HUDEP-2 (cell line): ENCODE data around the gene DENND5B.
"Not testable (repeated sequence)": the region's sequence is repeated elsewhere in the genome, so short reads cannot be mapped to it uniquely, and the experiment has no call there.

Experiments
- DNase-seq, 76 experiments: peaks; one replicate each; lab custom pipeline; 2025; ENCODE audit not compliant: unreplicated experiment in 76 of 76; lab: John Stamatoyannopoulos, UW

Gene DENND5B

DNA sequence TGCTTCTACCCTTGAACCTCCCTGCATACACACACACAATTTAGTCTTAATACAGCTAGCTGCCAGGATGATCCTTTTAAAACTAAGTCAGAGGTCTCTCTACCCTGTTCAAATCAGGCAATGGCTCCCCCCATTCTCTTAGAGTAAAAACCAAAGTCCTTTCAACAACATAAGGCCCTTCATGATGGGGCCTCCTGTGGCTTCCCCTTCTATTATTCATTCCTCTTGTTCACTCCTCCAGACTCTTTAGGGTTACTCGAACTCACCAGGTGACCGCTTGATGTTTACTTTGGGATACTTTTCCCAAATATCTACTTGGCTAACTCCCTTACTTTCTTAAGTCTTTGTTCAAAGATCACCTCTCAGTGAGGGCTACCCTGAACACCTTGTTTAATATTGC is 30.4 kb downstream of the DENND5B start:
- DNase-seq, result no peak

DNA sequence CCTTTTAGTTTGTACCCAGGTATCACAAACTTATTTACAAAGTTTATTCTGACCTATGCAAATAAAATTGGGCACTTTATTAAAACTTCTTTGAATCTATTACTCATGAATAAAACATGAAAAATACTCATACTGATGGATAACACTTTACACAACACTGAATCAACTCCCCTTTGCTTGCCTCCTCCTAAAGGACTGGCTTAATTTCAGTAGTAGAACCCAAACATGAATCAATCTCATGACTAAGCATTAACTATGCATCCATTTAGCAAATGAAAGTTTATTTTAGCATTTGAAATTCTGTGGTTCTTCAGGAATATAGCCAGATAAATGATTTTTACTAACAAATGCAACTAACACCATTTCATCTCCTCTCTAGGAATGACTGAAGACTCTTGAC is 32.4 kb downstream of the DENND5B start:
- DNase-seq, result no peak

DNA sequence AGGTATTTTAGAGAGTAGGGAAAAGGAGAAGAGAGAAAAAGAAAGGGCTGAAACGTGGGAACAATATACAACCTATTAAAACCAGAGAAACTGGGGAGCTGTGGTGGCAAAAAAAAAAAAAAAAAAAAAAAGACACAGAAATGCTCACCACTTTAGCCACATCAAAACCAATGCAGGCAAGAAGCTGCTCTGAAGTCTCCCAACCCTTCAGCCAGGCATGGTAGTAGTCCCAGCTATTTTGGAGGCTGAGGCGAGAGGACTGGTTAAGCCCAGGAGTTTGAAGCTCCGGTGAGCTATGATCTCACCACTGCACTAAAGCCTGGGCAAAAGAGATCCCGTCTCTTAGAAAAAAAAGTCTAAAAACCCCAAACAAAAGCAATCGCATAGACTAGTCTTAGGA is 33.2 kb downstream of the DENND5B start:
- DNase-seq, result no peak

DNA sequence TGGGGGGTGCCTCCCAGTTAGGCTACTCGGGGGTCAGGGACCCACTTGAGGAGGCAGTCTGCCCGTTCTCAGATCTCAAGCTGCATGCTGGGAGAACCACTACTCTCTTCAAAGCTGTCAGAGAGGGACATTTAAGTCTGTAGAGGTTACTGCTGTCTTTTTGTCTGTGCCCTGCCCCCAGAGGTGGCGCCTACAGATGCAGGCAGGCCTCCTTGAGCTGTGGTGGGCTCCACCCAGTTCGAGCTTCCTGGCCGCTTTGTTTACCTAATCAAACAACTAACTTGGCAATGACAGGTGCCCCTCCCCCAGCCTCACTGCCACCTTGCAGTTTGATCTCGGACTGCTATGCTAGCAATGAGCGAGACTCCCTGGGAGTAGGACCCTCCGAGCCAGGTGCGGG is 35.5 kb downstream of the DENND5B start:
- DNase-seq, result not testable (repeated sequence)

DNA sequence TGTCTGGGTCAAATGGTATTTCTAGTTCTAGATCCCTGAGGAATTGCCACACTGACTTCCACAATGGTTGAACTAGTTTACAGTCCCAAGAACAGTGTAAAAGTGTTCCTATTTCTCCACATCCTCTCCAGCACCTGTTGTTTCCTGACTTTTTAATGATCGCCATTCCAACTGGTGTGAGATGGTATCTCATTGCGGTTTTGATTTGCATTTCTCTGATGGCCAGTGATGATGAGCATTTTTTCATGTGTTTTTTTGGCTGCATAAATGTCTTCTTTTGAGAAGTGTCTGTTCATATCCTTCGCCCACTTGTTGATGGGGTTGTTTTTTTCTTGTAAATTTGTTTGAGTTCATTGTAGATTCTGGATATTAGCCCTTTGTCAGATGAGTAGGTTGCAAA is 40.3 kb downstream of the DENND5B start:
- DNase-seq, result not testable (repeated sequence)

DNA sequence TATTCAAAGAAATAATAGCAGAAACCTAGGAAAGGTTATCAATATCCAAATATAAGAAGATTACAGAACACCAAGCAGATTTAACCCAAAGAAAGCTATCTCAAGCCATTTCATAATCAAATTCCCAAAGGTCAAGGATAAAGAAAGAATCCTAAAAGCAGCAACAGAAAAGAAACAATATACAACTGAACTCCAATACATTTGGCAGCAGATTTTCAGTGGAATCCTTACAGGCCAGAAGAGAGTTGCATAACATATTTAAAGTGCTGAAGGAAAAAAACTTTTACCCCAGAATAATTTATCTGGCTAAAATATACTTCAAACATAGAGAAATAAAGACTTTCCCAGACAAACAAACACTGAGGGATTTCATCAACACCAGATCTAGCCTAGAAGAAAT is 54.3 kb downstream of the DENND5B start:
- DNase-seq, result no peak

DNA sequence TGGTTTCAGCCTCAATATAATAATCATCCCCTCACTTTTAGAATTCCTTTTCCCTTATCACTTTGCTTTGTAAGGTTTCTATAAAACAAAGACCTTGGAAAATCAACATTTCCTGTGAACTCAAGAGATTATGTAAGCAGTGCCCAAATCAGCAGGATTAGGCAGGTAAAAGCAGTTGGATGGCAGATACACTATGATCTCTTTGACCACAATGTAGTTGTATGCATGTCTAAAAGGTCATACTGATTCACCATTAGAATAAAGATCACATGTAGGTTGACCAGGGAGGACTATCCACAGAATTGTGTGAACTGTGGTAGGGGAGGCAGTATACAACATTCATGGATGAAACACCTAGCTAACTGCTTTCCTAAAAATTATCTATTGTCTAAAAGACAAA is 57.5 kb downstream of the DENND5B start:
- DNase-seq, result no peak

DNA sequence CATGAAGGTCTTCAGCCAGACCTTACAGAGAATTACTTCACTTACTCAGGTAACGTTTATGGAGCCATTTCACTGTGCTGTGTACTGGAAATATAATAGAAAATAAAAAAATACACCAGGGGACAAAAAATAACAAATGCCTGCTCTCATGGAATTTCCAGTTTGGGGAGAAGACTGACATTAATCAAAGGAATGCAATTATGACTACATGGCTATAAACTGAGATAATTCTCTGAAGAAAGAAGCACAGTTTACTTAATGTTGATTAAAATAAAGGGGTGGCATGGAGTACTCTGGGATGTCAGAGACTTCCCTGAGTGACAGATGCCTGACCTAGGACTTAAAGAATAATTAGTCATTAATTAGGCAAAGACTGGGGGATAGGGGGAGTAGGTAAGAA is 59.0 kb downstream of the DENND5B start:
- DNase-seq, result no peak

DNA sequence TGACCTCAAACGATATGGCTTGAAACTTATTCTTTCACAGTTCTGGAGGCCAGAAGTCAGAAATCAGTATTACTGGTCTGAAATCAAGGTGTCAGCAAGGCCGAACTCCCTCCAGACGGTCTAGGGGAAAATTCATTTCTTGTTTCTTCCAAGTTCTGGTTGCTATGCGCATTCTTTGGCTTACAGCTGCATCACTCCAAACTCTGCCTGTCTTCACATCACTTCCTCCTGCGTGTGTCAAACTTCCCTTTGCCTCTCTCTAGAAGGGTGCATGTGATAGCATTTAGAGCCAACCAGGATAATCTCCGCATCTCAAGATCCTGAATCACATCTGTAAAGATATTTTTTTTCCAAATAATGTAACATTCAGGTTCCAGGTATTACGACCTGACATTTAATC is 62.8 kb downstream of the DENND5B start:
- no peak for DNase-seq

DNA sequence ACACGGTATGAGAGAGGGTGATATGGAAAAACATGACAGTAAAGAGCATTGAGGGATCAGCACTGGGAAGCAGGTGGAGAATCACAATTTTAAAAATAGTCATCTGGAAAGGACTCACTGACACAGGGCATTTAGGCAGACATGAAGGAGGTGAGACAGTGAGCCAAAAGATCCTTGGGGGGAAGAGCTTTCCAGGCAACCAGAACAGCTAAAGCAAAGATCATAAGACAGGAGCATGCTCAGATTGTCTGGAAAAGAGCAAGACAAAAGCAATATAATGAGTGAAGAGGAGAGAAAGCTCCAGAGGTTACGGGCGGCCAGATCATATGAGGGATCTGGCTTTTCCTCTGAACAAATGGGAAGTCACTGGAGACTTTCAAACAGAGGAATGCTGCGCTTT is 63.9 kb downstream of the DENND5B start:
- no peak for DNase-seq

DNA sequence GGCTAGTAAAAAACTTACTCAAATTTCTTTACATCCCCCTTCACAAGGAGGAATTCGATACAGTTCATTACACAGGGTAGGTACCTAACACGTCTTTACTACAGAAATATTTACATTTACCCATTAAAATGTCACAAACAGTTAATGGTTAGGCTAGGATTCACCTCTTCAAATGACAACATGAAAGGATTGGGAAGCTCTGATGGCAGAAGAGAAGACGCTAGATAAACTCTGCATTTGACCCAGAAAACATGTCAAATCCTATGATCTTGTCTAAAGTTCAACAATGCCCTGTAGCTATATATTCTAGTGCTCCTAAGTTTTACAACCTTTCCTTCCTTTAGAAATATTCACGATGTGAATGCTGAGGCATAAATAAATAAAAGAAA is 64.8 kb downstream of the DENND5B start:
- DNase-seq, result no peak

DNA sequence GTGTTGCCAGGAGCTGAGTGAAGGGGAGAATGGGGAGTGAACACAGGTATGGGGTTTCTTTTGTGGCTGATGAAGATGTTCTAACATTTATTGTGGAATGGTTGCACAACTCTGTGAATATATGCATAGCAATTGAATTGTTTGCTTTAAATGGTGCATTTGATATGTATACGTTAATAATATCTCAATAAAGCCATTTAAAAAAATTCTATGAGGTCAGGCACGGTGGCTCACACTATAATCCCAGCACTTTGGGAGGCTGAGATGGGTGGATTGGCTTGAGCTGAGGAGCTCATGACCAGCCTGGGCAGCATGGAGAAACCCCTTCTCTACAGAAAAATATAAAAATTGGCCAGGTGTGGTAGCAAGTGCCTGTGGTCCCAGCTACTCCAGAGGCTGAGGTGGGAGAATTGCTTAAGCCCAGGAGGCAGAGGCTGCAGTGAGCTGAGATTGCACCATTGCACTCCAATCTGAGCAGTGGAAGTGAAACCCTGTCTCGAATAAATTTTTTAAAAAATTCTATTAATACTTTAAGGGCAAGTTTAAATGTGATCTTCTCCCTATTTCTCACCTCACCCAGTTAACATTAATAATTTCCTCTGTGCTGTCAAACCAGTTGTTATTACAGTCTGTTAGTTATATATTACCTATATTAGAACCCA is 65.3 kb downstream of the DENND5B start:
- no peak for DNase-seq

DNA sequence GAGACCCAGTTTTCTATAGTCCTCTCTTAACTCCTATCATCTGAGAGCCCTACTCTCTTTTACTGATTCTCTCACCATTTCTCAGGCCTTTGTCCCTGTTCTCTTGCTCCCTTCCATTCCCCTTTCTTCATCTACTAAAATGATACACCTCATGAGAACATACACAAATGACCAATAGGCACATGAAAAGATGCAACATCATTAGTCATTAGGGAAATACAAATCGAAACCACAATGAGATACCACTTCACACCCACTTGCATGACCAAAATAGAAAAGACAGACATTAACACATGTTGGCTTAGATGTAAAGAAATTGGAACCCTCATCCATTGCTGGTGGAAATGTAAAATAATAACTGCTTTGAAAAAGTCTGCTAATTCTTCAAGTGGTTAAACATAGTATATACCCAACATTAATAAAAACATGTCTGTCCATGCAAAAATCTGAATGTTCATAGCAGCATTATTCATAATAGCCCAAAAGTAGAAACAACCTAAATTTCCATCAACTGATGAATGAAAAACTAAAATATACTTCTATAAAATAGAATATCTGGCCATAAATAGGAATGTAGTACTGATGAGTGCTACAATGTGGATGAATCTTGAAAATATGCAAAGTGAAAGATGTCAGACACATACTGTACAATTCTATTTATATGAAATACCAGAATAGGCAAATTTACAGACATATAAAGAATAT is 66.0 kb downstream of the DENND5B start:
- DNase-seq, result no peak

DNA sequence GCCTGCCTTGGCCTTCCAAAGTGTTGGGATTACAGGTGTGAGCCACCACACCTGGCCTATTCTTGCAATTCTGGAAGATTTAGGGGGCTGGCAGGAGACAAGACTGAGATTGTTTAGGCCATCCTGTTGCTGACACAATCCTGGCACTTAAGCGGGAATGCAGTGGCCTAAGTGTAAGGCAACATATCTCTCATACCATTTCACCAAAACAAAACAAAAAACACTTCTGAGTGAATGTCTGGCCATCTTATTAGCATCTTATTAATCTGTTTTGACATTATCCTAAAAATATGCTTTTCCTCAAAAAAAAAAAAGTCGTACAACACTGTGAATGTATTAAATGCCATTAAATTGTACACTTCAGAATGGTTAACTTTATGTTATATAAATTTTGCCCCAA is 67.6 kb downstream of the DENND5B start:
- no peak for DNase-seq

DNA sequence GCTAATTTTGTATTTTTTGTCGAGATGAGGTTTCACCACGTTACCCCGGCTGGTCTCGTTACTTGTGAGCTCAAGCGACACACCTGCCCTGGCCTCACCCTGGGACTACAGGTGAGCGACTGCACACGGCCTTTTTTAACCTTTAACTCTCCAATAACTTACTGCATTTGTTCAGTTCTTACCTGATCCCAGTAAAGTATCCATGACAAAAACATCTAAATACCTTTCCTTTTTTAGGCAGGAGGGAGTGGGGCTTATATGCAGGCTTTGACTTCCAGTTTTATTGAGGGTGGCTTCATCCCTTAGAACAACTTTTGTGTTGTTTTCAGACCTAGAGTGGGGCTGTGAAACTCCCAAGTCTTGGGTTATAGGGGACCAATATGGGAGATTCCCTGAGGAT is 68.3 kb downstream of the DENND5B start:
- DNase-seq, result no peak

DNA sequence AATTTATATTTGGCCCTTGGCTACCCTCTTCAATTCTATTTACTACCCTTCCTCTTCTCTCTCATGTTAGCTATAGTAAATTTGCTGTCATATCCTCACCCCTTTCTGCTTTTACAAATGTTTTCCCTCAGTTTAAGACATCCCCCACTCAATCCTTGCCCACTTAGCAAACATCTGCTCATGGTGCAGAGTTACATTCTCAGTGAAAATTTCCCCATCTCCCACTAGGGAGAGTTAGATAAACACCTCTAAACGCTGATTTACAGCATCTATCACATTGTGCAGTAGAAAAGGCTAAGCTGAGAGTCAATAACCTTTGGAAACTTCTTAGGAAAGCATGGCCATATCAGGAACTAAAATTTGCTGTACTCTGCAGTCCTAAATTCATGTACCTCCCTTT is 69.0 kb downstream of the DENND5B start:
- no peak for DNase-seq

DNA sequence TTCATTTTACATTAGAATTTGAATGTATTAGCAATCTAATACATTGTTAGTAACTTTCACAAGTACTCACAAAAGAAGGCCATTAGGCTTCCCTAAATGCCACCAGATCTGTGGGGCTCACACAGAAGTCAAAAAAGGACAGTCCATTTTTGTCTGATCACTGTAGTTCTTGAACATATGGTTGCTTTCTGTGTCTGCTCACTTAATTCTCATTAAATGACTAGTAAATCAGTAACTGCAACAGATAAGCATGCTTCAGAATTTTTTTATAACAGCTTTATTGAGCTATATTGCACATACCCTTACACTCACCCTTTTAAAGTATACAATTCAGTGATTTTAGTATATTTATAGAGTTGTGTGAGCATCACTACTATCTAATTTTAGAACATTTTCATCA is 71.4 kb downstream of the DENND5B start:
- DNase-seq, result no peak

DNA sequence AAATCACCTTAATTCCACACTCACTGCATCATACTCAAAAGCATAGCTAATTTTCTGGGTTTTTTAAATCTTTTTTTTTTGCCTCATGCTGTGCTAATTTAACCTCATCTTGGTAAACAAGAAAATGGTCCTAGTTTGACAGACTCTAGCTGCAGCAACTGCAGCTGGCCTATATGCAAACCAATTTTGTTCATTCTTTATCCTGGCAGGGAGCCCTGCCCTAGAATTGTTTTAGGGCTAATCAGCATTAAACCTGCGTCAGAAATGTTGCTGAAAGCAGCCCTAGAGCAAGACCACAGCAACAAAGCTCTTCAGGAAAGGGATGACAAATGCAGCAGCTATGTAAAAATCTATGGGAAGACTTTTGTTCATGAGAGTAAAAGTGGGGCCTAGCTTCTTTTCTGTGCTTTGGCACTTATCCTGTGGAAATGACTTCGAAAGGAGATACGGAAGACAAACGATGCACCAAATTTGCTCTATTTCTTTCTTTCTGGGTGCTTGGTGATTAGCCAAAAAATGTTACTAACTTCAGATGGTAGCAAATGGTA is 72.2 kb downstream of the DENND5B start:
- no peak for DNase-seq

DNA sequence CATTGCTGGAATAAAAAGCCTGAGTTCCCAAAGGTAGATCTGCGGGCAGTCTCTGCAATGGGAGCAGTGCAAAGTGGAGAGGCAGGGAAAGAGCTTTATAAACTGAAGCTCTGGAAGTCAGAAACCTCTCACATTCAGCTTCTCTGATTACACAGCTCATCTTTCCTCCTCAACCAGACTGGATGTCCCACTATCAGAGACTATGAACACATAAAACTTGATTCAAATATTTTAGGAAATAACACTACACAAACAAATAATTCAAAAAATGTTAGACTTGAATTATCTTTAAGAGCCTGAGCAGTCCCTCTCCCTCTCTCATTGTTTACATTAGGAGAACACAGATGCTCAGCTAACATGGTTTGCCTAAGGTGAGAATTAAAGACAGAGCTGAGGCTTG is 72.9 kb downstream of the DENND5B start:
- no peak for DNase-seq

DNA sequence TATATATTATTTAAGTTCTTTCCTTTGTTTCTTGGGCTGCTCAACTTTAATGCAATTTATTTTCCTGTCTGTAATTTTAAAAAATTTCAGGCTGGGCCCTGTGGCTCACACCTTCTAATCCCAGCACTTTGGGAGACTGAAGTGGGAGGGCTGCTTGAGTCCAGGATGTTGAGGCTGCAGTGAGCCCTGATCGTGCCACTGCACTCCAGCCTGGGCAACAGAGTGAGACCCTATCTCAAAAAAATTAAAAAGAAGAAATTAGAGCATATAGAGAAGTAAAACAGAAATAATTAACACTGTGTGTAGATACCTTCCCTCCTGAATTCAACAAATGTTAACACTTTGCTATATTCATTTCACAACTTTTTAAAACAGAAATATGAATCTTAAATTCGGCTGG is 74.2 kb downstream of the DENND5B start:
- no peak for DNase-seq

DNA sequence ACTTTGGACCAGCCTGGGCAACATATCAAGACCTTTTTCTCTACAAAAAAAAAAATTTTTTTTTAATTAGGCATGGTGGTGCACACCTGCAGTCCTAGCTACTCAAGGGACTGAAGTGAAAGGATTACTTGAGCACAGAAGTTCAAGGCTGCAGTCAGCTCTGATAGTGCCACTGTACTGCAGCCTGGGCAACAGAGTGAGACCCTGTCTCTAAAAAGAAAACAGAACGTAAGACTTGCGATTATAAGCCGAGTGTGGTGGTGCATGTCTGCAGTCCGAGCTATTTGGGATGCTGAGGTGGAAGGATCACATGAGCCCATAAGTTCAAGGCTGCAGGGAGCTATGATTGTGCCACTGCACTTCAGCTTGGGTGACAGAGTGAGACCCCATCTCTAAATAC is 76.0 kb downstream of the DENND5B start:
- DNase-seq, result no peak

DNA sequence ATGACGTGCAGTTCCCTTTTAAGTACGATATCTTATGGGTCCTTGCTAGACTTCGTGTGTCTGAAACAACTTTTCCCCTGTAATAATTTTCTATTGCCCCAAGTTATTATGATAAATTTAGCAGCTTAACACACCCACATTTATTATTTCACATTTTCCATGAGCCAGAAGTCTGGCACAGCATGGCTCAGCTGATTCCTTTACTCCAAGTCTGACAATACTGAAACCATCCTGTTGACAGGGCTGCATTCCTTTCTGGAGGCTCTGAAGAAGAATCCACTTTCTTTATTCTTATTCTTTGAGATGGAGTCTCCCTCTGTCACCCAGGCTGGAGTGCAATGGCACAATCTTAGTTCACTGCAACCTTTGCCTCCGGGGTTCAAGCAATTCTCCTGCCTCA is 80.9 kb downstream of the DENND5B start:
- DNase-seq, result no peak
